ENCODE results near the gene CLDN9. TPM values are rescaled to one million over a fixed set of nuclear protein-coding genes. Genes with fewer than 3 reads are reported as not detected.

Gene CLDN9
- total and polyA plus RNA-seq, 9 of the 15 experiments (the other 6 are each of a cell fraction or from before 2014, with no cell fraction given): 0.12 to 0.44 (median 0.22) TPM; not detected in 4

- TF ChIP-seq LARP7 (IDR thresholded peaks at IDR 0.05) (no peak), TAF15 (IDR thresholded peaks at IDR 0.05; ENCODE audit: low read depth, low read length) (no peak), KDM4B (IDR thresholded peaks at IDR 0.05; ENCODE audit: borderline replicate concordance in 2 of 2, low read depth in 1 of 2) (0 out of 4 replicates have a peak, but pooled peaks of 1 of the 2 experiments have one; percentile 23), KLF16 (IDR thresholded peaks at IDR 0.05) (0 out of 2 replicates have a peak, but pooled peaks have one; percentile 6), RAD21 (CRISPR knock-in tag; conservative IDR thresholded peaks at IDR 0.05 in 1 of 2, IDR thresholded peaks at IDR 0.05 in 1 of 2) (peak; percentile 96 to 97), ZNF717 (CRISPR knock-in tag; IDR thresholded peaks at IDR 0.05) (no peak), ZNF197 (CRISPR knock-in tag; IDR thresholded peaks at IDR 0.05; ENCODE audit: low read depth) (no peak), SIN3A (IDR thresholded peaks at IDR 0.05; ENCODE audit: borderline replicate concordance in 2 of 2, control insufficient read depth in 1 of 2, low read depth in 2 of 2, low read length in 2 of 2) (0 out of 4 replicates have a peak, but pooled peaks of 1 of the 2 experiments have one; percentile 52), SMAD3 (CRISPR knock-in tag; conservative IDR thresholded peaks at IDR 0.05) (no peak), SP1 (CRISPR knock-in tag; IDR thresholded peaks at IDR 0.05) (peak; percentile 88), ZNF282 (CRISPR knock-in tag; IDR thresholded peaks at IDR 0.05) (no peak), MAZ (CRISPR knock-in tag; conservative IDR thresholded peaks at IDR 0.05 in 1 of 2, IDR thresholded peaks at IDR 0.05 in 1 of 2) (peak; percentile 68 to 91; a peak in 3 of 4 replicates), YY1 (IDR thresholded peaks at IDR 0.05; ENCODE audit: borderline replicate concordance in 1 of 3, control insufficient read depth in 1 of 3, extremely low read depth in 1 of 3, insufficient read depth in 3 of 3, insufficient read length in 1 of 3, insufficient replicate concordance in 2 of 3, low read depth in 1 of 3, low read length in 2 of 3) (peak in 2 of 3 experiments; percentile 22 to 27), ZBTB7A (IDR thresholded peaks at IDR 0.05; ENCODE audit: borderline replicate concordance, control insufficient read depth, low read depth, low read length) (peak; percentile 39; the same call in 1 of the 2 replicates), ZNF134 (CRISPR knock-in tag; conservative IDR thresholded peaks at IDR 0.05) (no peak)
- TF ChIP-seq, protein P1, sequence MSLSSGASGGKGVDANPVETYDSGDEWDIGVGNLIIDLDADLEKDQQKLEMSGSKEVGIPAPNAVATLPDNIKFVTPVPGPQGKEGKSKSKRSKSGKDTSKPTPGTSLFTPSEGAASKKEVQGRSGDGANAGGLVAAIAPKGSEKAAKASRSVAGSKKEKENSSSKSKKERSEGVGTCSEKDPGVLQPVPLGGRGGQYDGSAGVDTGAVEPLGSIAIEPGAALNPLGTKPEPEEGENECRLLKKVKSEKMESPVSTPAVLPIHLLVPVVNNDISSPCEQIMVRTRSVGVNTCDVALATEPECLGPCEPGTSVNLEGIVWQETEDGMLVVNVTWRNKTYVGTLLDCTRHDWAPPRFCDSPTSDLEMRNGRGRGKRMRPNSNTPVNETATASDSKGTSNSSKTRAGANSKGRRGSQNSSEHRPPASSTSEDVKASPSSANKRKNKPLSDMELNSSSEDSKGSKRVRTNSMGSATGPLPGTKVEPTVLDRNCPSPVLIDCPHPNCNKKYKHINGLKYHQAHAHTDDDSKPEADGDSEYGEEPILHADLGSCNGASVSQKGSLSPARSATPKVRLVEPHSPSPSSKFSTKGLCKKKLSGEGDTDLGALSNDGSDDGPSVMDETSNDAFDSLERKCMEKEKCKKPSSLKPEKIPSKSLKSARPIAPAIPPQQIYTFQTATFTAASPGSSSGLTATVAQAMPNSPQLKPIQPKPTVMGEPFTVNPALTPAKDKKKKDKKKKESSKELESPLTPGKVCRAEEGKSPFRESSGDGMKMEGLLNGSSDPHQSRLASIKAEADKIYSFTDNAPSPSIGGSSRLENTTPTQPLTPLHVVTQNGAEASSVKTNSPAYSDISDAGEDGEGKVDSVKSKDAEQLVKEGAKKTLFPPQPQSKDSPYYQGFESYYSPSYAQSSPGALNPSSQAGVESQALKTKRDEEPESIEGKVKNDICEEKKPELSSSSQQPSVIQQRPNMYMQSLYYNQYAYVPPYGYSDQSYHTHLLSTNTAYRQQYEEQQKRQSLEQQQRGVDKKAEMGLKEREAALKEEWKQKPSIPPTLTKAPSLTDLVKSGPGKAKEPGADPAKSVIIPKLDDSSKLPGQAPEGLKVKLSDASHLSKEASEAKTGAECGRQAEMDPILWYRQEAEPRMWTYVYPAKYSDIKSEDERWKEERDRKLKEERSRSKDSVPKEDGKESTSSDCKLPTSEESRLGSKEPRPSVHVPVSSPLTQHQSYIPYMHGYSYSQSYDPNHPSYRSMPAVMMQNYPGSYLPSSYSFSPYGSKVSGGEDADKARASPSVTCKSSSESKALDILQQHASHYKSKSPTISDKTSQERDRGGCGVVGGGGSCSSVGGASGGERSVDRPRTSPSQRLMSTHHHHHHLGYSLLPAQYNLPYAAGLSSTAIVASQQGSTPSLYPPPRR (CRISPR knock-in tag; IDR thresholded peaks at IDR 0.05; ENCODE audit: borderline replicate concordance): no peak
Measured at GRCh38 chr16:3003582-3004270, 9.0 kb upstream of the CLDN9 start (continued).
